ENCODE measurements around the gene ZFP69B. TPM values are rescaled to one million over a fixed set of nuclear protein-coding genes. Genes with fewer than 3 reads are reported as not detected.

Gene ZFP69B
- total and polyA plus RNA-seq, 2 donors (not counting 3 experiments of a cell fraction or from before 2014, with no cell fraction given), result 0.81 to 3.4 TPM

DNA sequence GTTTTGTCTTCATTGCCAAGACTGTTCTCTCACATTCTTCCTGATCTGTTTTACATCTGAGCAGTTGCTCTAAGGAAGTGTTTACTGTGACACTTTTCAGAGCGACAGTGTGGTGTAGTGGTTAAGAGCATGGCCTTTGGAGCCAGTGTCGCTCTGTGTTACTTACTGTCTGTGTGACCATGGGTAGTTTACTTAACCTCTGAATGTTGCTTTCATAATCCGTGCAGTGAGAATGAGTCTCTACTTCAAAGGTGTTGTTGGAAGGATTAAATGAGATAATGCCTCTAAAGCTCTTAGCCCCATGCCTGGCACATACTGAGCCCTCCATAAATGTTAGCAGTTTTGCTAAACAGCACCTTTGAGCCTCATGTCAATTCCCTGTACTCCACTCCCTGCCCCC, 35.9 kb upstream of the ZFP69B start:
- intact Hi-C loops (cut with micrococcal nuclease), result no loop called here
- POLR2A ChIA-PET, result no interaction called here

More for the DNA sequence above, 35.9 kb upstream of the ZFP69B start:
- Histone ChIP-seq H3K4me3 (replicated peaks in 1 of 3; ENCODE audit: insufficient read depth in 1 of 3, low read depth in 1 of 3, low read length in 3 of 3) (no peak overlapping the region), H3K4me2 (ENCODE audit: insufficient read depth, low read length) (no peak overlapping the region), H3K27me3 (ENCODE audit: control insufficient read depth in 2 of 2, insufficient read depth in 2 of 2, low read length in 2 of 2) (no peaks in the 10 kb centered on the region), H3K9ac (replicated peaks; ENCODE audit: extremely low read depth, insufficient read depth, low read length) (no peak overlapping the region), H3K79me2 (ENCODE audit: control insufficient read depth, insufficient read depth, low read length) (no peaks in the 10 kb centered on the region), H3K9me3 (replicated peaks; ENCODE audit: control insufficient read depth, insufficient read depth, low read length) (no peaks in the 10 kb centered on the region), H2AFZ (ENCODE audit: low read depth, low read length) (no peak overlapping the region), H3K36me3 (ENCODE audit: control insufficient read depth in 2 of 2, extremely low read depth in 1 of 2, insufficient read depth in 2 of 2, low read length in 2 of 2) (peaks cover 0 to 3% of the 10 kb centered on the region in 2 experiments), H3K4me1 (ENCODE audit: control insufficient read depth, extremely low read depth, insufficient read depth, low read length) (no peaks in the 10 kb centered on the region), H4K20me1 (replicated peaks; ENCODE audit: control insufficient read depth, extremely low read depth, insufficient read depth, low read length) (no peaks in the 10 kb centered on the region), H3K9me1 (replicated peaks; ENCODE audit: control insufficient read depth, extremely low read depth, insufficient read depth, low read length) (no peaks in the 10 kb centered on the region), H3K27ac (ENCODE audit: insufficient read depth, low read depth, low read length) (no peak overlapping the region)
- DNase-seq (ENCODE audit: low read depth, low spot score) (no peak), FAIRE-seq (no peak)
- dilution Hi-C loops (cut with MboI; ENCODE audit: extremely low pct_ligation_motif_present, low sequenced_read_pairs), result no loop called here
- CTCF ChIA-PET, result interaction anchor here (0.9 kb wide), 1 partner anchor 10 kb away, joined by 3 read pairs; no protein-coding TSS in a partner anchor
- no TSS peak for BruUV-seq (replicated peaks)
- TF ChIP-seq, protein P1, sequence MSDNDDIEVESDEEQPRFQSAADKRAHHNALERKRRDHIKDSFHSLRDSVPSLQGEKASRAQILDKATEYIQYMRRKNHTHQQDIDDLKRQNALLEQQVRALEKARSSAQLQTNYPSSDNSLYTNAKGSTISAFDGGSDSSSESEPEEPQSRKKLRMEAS (IDR thresholded peaks at IDR 0.05; ENCODE audit: insufficient read depth, insufficient read length), result no peak
- no peak for TF ChIP-seq EZH2 (IDR thresholded peaks at IDR 0.05; ENCODE audit: borderline replicate concordance, low read depth, low read length, severe bottlenecking)
- TF ChIP-seq GATA2 (IDR thresholded peaks at IDR 0.05; ENCODE audit: insufficient read depth, insufficient read length, low read depth, low read length), result no peak
- no peak for TF ChIP-seq POLR2AphosphoS5 (IDR thresholded peaks at IDR 0.05; ENCODE audit: insufficient read depth, low read depth, low read length)
- TF ChIP-seq JUN (IDR thresholded peaks at IDR 0.05; ENCODE audit: borderline replicate concordance, insufficient read depth, insufficient read length, low read depth), result no peak
- TF ChIP-seq, protein P2, sequence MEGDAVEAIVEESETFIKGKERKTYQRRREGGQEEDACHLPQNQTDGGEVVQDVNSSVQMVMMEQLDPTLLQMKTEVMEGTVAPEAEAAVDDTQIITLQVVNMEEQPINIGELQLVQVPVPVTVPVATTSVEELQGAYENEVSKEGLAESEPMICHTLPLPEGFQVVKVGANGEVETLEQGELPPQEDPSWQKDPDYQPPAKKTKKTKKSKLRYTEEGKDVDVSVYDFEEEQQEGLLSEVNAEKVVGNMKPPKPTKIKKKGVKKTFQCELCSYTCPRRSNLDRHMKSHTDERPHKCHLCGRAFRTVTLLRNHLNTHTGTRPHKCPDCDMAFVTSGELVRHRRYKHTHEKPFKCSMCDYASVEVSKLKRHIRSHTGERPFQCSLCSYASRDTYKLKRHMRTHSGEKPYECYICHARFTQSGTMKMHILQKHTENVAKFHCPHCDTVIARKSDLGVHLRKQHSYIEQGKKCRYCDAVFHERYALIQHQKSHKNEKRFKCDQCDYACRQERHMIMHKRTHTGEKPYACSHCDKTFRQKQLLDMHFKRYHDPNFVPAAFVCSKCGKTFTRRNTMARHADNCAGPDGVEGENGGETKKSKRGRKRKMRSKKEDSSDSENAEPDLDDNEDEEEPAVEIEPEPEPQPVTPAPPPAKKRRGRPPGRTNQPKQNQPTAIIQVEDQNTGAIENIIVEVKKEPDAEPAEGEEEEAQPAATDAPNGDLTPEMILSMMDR (IDR thresholded peaks at IDR 0.05; ENCODE audit: extremely low read depth in 1 of 2, insufficient read depth in 1 of 2, low read depth in 1 of 2, low read length in 2 of 2), result no peak
- no peak for TF ChIP-seq FOS (IDR thresholded peaks at IDR 0.05; ENCODE audit: borderline replicate concordance, insufficient read depth, low read length)
- no peak for TF ChIP-seq POLR2A (IDR thresholded peaks at IDR 0.05; ENCODE audit: low read depth, low read length)

All from endothelial cell of umbilical vein (primary cell).